ENCODE data around the gene FBXO21. TPM values are rescaled to one million over a fixed set of nuclear protein-coding genes. Genes with fewer than 3 reads are reported as not detected.
"Not testable (repeated sequence)": the region's sequence is repeated elsewhere in the genome, so short reads cannot be mapped to it uniquely, and the experiment has no call there.

FBXO21 gene, protein sequence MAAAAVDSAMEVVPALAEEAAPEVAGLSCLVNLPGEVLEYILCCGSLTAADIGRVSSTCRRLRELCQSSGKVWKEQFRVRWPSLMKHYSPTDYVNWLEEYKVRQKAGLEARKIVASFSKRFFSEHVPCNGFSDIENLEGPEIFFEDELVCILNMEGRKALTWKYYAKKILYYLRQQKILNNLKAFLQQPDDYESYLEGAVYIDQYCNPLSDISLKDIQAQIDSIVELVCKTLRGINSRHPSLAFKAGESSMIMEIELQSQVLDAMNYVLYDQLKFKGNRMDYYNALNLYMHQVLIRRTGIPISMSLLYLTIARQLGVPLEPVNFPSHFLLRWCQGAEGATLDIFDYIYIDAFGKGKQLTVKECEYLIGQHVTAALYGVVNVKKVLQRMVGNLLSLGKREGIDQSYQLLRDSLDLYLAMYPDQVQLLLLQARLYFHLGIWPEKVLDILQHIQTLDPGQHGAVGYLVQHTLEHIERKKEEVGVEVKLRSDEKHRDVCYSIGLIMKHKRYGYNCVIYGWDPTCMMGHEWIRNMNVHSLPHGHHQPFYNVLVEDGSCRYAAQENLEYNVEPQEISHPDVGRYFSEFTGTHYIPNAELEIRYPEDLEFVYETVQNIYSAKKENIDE
- 17.4 TPM for total RNA-seq
- long read RNA-seq, full-length matches to known transcripts: 39 of 62 reads
- long read RNA-seq, partial matches to known transcripts: 15 of 62 reads
- long read RNA-seq, other reads (novel, unspliced or antisense): 8 of 62 reads

DNA sequence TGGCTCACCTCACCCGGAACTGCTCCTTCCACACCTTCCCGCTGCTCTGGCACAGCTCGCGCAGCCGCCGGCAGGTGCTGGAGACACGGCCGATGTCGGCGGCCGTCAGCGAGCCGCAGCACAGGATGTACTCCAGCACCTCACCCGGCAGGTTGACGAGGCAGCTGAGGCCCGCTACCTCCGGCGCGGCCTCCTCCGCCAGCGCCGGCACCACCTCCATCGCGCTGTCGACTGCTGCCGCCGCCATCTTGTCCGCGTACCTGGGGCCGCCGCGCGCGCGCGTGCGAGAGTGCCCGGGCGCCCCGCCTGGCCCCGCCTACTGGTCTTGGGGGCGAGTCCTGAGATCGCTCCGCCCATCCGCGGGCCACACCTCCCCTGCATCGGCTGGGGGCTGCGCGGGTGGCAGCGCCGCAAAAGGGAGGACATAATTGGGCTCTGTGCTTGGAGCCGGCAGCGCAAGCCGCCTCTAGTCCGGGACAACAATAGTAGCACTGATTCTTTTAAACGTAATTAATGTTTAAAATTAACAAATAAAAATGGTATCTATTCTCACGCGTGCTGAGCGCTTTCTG is at the start of gene FBXO21:
FBXO21 (minus strand) TSS at position 261 of the 572 bp plus-strand sequence; CDS start at position 247, 14 bp downstream.
- peak; percentile 95 for DNase-seq (ENCODE audit: low spot score)

DNA sequence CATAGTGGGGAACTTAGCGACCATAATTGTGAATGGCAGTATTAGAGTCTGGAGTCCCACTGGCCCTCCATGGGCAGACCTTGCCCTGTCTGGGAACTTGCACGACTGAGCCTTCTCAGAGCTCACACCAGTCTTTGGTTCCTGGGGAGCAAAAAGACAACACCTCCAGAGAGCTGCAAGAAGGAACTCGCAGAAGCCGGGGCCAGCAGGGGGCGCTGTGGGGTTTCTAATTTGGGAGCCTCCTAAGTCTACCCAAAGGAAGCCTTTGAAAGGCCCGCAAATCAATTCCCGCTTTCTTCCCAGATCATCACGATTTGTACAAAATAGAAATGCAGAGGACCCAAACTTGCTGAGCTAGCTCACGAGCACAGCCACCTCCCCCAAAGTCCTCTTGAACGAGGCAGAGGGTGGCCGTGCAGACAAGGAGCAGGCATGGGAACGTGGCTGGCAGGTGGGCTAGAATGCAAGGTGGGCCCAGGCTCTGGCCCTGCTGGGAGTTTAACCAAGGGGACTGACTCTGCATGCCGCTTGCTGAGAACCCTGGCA is 46.3 kb upstream of the FBXO21 start:
- peak; percentile 93 for DNase-seq (ENCODE audit: low spot score)

GRCh38 chr12:117235261-117235660 is 45.0 kb upstream of the FBXO21 start:
- DNase-seq (ENCODE audit: low spot score): no peak

- no peak for DNase-seq (ENCODE audit: low spot score)
These were observed 44.2 kb upstream of the FBXO21 start for GRCh38 chr12:117234441-117234840.

DNA sequence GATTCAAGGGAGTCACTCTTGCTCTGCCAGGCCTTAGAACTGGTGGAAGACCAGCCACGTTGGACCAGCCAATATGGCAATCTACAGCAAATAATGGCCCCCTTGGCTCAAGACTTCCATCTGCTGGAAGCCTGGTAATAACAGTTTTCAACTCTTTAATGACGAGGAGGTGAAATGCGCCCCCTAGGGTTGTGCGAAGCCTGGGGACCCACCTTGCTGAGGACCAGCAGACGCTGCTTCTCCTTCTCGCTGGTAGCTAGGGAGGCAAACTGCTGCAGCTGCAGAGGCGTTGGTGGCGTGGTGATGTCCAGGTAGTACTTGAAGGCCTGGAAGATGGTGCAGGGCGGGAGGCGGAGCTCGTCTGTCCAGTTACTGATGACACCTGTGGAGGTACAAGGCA is 41.5 kb upstream of the FBXO21 start:
- DNase-seq (ENCODE audit: low spot score): no peak

- DNase-seq (ENCODE audit: low spot score): no peak
These were observed 38.0 kb upstream of the FBXO21 start for GRCh38 chr12:117228239-117228638.

GRCh38 chr12:117227000-117227653 is 36.9 kb upstream of the FBXO21 start:
- no peak for DNase-seq (ENCODE audit: low spot score)

DNA sequence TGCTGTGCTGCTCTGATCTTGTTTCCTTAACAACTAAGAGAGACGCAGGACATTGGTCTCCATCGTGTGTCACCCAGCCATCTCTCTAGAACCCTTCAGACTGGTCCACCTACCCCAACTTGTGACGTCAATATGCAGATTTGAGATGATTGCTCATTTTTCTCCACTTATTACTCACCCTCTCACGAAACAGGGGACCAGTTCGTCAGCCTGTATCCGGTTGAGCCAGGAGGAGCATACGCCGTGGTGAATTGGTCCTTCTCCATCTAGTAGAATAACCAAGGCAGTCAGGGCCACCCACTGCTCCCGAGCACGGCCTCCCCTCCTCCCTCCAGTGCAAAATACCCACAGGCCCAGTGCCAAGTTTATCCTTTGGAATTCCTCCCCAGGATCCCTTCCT is 36.2 kb upstream of the FBXO21 start:
- no peak for DNase-seq (ENCODE audit: low spot score)

DNA sequence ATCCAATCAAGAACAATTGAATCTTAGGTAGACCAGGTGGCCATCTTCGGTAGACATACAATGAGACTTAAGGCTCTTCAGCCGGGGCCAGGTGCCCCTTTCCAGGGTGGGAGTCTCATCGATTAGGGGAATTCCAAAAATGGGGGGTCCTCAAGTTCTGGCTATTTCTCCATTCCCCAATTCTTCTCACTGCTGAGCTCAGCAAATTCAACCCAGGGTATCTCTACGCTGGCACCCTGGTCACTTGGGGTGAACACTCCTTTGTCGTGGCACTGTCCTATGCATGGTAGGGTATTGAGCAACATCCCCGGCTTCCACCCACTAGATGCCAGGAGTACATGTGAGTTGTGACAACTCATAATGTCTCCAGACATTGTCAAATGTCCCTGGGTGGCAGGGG is 34.9 kb upstream of the FBXO21 start:
- no peak for DNase-seq (ENCODE audit: low spot score)

- DNase-seq (ENCODE audit: low spot score): not testable (repeated sequence)
These were observed 30.7 kb upstream of the FBXO21 start for GRCh38 chr12:117220947-117221346.

GRCh38 chr12:117218149-117218548 is 27.9 kb upstream of the FBXO21 start:
- no peak for DNase-seq (ENCODE audit: low spot score)

DNA sequence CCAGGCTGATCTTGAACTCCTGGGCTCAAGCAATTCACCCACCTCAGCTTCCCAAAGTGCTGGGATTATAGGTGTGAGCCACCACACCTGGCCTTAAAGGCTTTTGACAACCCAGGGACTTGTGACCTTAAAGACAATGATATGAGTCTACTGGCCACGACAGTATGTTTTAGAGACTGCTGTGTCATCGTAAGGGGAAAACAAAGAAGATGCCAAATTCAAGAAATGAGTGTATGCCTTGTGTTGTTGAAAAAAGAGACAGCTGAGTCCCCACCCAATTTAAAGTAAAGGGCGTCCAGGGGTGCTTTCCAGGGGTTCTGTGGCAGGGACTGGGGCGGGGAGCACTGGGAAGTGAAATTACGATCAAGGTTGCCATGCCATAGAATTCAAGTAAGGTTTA is 26.4 kb upstream of the FBXO21 start:
- no peak for DNase-seq (ENCODE audit: low spot score)

- DNase-seq (ENCODE audit: low spot score): no peak
These were observed 24.5 kb upstream of the FBXO21 start for GRCh38 chr12:117214797-117215196.

GRCh38 chr12:117213295-117213808 is 23.1 kb upstream of the FBXO21 start:
- no peak for DNase-seq (ENCODE audit: low spot score)

- no peak for DNase-seq (ENCODE audit: low spot score)
These were observed 22.4 kb upstream of the FBXO21 start for GRCh38 chr12:117212563-117213190.

DNA sequence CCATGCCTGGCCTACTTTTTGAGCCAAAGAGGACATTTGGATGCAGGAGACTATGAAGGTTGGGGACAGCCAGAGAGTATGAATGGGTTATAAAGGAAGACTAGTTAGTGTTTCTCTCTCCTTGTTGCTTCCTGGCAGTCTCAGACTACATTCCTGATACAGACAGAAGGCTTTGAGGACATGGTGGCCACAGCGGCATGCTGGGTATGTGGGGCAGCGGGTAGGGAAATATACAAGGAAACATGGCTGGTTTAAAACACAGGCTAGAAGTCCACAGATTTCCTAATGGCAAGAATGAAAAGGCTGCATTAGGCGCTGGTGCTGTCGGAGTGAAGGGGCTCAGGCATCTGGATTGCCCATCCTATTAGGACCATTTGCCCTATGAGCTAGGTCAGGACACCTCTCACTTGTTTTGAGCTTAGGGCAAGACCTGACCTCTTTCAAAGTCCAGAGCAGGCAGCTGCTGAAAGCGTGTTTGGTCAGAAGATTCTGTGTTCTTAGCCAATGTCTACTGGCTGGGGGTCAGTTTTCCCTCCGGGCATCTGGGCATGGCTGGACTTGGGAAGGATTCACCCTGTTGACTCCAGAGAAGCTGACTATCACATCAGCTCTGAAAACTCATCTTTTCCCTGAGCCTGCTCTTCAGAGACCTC is 20.1 kb upstream of the FBXO21 start:
- DNase-seq (ENCODE audit: low spot score): no peak

DNA sequence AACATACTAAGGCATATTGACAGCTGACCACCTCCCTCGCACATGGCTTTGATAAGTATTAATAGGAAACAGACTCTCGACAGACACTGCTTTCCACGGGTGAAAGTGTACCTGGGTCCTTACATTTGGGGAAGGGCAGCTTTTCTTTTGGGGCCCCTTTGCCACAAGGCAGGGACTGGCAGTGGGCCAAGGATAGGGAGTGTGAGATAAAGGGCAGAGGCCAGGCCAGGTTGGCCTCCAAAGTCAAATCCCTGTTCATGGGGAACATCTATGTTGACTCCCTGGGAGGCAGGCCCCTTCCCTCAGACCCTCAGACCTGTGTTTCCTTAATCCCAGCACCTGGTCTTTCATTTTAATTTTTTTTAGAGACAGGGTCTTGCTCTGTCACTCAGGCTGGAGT is 19.4 kb upstream of the FBXO21 start:
- DNase-seq (ENCODE audit: low spot score): no peak

- no peak for DNase-seq (ENCODE audit: low spot score)
These were observed 18.7 kb upstream of the FBXO21 start for GRCh38 chr12:117208811-117209455.

DNA sequence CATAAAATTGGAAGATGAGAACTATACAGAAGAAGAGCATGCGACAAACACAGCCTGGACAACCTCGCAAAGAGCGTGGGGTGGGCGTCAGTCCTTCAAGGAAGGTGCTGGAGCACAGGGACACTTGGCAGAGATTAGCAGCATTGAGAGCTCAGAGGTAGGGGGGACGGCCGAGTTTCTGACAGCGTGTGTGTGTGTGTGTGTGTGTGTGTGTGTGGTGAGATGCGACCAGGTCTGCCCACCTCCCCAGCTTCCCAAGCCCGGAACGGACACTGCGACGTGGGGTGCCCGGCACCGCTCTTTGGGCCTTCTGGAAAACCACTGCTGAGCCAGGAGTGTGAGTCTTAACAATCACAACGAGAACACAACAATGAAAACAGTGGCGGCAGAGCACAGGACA is 17.9 kb upstream of the FBXO21 start:
- no peak for DNase-seq (ENCODE audit: low spot score)

DNA sequence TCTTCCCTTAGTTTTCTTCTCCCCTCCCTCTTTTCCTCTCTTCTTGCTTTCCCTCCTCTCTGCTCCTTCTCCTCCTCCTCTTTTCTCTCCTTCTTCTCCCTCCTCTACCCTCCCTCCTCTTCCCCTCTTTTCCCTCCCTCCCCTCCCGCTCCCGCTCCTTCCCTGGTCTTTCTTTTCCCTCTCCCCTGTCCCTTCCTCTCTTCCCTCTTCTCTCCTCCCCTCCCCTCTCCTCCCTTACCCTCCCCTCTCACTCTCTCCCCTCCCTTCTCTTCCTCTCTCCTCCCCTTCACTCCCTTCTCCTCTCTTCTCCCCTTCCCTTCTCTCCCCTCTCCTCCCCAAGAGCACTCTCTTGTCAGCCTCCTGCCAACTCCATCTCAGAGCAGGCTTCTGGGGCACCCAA is 17.4 kb upstream of the FBXO21 start:
- DNase-seq (ENCODE audit: low spot score): no peak
